Measurements from ENCODE around the gene SMCP. TPM values are rescaled to one million over a fixed set of nuclear protein-coding genes. Genes with fewer than 3 reads are reported as not detected.

The SMCP gene
- not detected in 2 replicates for total RNA-seq

GRCh38 chr1:152878042-152878441, at the start of gene SMCP:
Gene SMCP (plus strand): TSS chr1:152878322. CDS start chr1:152884423, 6,101 bp downstream.
- no peak for DNase-seq

- no peak for DNase-seq
Measured at GRCh38 chr1:152836870-152837269, 41.3 kb upstream of the SMCP start.

DNA sequence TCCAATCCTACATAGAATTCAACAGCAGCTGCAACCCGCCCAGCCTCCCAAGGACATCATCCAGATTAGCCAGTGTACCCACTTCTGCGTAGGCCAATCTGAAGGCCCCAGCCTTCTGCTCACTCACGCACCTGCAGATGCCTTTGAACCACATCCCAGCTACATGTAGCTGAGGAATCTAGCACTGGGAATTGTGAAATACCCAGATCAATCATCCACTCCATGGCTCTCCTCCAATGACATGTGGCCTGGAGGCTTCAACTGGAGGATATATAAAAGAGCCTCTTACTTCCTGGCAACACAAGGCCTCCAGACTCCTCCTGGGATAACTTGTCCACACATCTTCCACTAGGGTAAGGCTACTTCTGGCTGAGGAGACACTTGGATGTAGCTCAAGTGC, 35.6 kb upstream of the SMCP start, which contains the start of gene LCE6A:
Gene LCE6A (plus strand): TSS at position 301 of the 400 bp plus-strand sequence. CDS start 665 bp downstream, outside the sequence.
- DNase-seq, result no peak

DNA sequence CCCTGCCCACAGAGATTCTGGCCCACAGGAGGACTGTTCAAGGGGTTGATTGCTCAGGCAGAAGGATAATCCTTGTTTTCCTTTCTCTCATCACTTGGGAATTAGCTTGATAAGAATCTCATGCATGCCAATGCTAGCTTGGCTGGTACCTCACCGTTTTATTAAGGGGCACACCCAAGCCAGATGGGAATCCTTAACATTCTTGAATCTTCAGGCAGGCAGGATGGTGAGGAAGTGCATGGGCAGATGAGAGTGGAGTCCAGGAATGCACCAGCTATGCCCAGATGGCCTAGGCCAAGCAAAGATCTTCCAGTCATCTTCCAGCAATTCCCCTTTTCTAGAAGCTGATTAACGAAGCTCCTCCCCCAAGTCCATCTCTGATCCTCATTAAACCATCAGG, 22.5 kb upstream of the SMCP start:
- DNase-seq, result no peak

GRCh38 chr1:152858062-152858461, 20.1 kb upstream of the SMCP start:
- DNase-seq, result no peak

DNA sequence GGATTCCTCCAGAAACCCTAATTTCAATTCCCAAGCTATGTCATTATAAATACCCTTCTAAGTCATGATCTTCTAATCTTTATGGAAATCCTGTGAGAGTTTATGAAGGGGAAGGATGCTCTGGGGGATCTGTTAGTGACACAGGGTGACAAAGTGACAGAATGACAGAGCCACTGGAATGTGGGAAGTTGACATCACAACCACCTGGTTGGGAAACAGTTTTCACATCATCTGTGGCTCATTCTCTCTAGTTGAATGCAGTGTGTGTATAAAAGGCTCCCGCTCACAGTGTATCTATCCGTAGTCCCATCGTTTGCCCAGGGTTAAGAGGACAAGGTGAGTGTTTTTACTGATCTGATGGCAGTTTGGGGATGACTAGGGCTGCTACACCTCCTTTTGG, 18.4 kb upstream of the SMCP start, which contains the start of gene LCE7A:
Gene LCE7A (plus strand): TSS at position 301 of the 400 bp plus-strand sequence. CDS start 702 bp downstream, outside the sequence.
- no peak for DNase-seq

DNA sequence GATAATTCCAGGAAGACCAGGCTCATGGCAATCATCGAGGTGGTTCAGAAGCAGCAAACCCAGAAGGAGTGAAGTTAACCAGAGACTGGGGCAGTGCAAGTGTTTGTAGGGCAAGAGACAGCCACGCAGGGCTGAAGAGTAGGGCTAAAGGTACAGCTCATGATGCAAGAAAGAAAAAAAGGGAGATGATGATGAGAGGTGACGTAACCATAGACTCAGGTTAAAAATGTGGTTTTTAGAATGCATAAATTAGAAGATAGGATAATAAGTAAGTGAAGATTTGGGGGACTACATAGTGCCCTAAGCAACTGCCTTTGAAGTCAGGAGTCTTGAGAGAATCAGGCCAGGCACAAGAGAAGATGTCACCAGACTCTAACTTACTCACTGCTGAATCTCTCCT, 18.0 kb upstream of the SMCP start:
- no peak for DNase-seq

- no peak for DNase-seq
Measured at GRCh38 chr1:152861374-152861773, 16.7 kb upstream of the SMCP start.

DNA sequence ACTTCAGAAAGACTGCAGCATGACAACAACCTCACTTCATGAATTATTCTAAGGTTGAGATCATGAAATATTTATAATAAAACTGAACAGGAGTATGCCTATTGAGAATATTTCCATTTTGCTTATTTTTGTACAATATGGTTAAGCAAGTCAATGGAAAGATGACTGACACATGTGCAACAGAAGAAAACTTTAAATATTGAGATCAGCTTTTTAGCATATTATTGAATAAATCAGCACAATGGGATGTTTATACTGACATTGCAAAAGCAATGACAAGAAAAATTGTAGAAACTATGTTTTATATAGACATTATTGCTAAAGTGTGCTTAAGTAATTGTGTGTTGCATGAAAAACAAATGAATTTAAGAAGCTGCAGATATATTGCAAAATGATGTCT, 13.7 kb upstream of the SMCP start:
- DNase-seq, result no peak

DNA sequence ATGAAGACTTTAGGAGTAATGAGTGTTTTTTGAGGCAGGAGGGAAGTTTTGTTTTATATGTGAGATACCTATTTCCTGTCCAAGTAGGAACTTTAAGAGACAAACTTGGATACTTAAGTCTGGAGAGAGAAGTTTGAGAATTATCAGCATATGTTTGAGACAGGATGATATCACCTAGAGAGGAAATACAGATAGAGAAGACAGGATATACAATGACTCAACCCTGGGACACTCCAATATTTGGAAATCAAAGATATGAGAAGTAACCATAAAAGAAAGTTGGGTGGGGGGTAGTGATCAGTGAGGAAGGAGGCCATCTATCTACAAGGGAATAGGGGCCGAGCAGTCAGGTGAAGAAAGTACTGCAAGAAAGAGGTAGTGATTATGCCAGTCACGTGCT, 11.8 kb upstream of the SMCP start:
- no peak for DNase-seq

- peak; percentile 83 for DNase-seq
Measured at GRCh38 chr1:152869808-152870419, 8.2 kb upstream of the SMCP start.

- peak; percentile 33 for DNase-seq
Measured at GRCh38 chr1:152870831-152871730, 7.0 kb upstream of the SMCP start.

- no peak for DNase-seq
Measured at GRCh38 chr1:152871731-152872126, 6.4 kb upstream of the SMCP start.

DNA sequence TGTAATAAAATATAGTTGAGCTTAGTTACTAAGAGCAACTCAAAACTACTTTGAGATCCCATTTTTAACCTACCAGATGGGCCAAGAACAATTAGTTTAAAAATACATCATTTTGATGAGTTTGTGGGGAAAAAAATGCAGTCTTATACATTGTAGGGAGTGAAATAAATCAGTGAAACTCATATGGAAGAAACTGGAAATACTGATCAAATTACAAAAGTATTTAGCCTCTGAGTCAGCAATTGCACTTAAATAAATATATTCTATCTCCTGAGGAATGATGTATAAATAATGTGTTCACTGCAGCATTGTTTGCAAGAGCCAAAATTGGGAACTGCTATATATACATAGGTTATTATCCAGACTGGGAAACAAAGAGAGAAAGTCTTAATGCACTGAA, 4.6 kb upstream of the SMCP start:
- no peak for DNase-seq

GRCh38 chr1:152876827-152877226, 1.3 kb upstream of the SMCP start:
- no peak for DNase-seq

- no peak for DNase-seq
Measured at GRCh38 chr1:152879559-152880198, 1.6 kb downstream of the SMCP start.

GRCh38 chr1:152880316-152880715, 2.2 kb downstream of the SMCP start:
- no peak for DNase-seq

DNA sequence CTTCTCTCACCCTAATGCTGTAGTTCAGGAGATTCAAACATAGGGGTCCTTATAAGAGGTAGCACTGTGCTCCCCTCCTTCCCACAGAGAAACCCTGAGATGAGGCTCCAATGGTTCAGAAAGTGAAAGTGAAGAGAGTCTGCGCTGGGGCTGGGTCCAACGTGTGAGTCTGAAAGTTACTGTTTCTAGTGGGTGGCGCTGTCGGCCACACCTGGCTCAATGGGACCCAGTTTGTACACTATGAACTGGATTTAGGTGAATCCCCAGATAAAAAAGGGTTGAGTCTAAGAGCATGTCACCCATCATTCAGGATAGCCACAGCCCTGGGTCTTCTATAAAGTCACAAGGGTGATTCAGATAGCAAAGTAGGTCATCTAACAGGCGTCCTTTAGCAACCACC, 2.8 kb downstream of the SMCP start:
- DNase-seq, result no peak

DNA sequence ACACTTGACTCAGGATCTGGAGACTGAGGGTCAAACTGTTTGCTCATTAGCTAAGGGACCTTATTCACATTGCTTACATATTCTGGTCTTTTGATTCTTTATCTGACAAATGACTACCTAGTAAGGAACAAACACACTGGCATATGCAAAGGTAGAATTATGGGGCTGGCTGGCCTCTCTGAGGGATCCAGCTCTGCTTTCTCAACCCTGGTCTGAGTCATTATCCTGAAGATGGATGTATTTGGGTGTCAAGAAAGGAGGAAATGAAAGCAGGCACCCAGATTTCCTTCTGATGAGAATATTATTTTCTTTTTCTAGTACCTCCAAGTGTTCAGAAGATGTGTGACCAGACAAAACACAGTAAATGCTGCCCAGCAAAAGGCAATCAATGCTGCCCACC, 6.0 kb downstream of the SMCP start:
- DNase-seq, result no peak

DNA sequence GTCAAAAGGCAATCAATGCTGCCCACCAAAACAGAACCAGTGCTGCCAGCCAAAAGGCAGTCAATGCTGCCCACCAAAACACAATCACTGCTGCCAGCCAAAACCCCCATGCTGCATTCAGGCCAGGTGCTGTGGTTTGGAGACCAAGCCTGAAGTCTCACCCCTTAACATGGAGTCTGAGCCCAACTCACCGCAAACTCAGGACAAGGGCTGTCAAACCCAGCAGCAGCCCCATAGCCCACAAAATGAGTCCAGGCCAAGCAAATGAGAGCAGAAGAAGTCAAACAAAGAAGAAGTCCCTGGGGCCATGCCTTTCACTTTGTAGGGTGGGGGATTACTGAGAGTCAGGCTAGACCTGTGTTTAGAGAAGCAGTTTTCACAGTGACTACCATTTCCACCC, 6.4 kb downstream of the SMCP start:
- no peak for DNase-seq

GRCh38 chr1:152884966-152885624, 7.0 kb downstream of the SMCP start:
- DNase-seq, result no peak

DNA sequence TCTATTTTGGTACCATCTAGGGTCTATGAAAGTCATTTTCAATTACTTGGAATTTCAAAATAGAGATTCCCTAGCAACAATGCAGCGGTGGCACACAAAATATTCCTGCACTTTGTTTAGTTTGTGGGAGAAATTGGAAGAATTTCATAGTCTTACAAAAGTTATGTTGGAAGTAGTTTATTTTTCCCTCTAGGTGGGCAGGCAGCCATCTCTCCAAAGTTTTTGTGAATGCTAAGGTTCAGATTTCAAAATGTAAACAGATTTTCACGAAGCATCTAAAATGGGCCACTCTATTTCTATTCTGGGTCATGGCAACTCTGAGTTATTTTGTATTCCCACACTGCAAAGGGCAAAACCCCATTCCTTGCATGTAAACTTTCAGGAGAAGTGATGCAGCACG, 8.0 kb downstream of the SMCP start:
- no peak for DNase-seq
